Neural progenitor cell (in vitro differentiated cells): Measurements from ENCODE around the gene AURKAIP1. TPM values are rescaled to one million over a fixed set of nuclear protein-coding genes. Genes with fewer than 3 reads are reported as not detected.

ENCODE experiments used
- DNase-seq: peaks from one replicate; pipeline ENCODE4 v3.0.0-alpha.2; 2016; ENCODE audit warnings: low spot score
- H2AFZ ChIP-seq: fragments of 200-600 bp; sonication (generic); replicated peaks from 2 replicates; pipeline ENCODE4 v1.6.1; 2016; ENCODE audit warnings: antibody characterized with exemption
- H3F3A ChIP-seq: fragments of 200-600 bp; sonication (generic); 2 replicates; pipeline ENCODE4 v1.6.1; 2016; ENCODE audit warnings: antibody characterized with exemption, low read depth
- H3K27ac ChIP-seq: fragments of 200-600 bp; sonication (generic); 2 replicates; pipeline ENCODE4 v1.5.1; 2016; ENCODE audit warnings: mild to moderate bottlenecking
- H3K27me3 ChIP-seq: fragments of 200-600 bp; sonication (generic); 2 replicates; pipeline ENCODE4 v1.6.1; 2016; ENCODE audit warnings: mild to moderate bottlenecking, moderate library complexity
- H3K36me3 ChIP-seq: fragments of 200-600 bp; sonication (generic); 2 replicates; pipeline ENCODE4 v1.5.1; 2016
- H3K4me1 ChIP-seq: fragments of 200-600 bp; sonication (generic); 2 replicates; pipeline ENCODE4 v1.6.1; 2016; ENCODE audit warnings: mixed run types
- H3K4me2 ChIP-seq: fragments of 200-600 bp; sonication (generic); 2 replicates; pipeline ENCODE4 v1.6.1; 2016
- H3K4me3 ChIP-seq: fragments of 200-600 bp; sonication (generic); 2 replicates; pipeline ENCODE4 v1.5.1; 2016
- H3K79me2 ChIP-seq: fragments of 200-600 bp; sonication (generic); 2 replicates; pipeline ENCODE4 v1.6.1; 2016; ENCODE audit warnings: low read depth
- H3K9ac ChIP-seq: fragments of 200-600 bp; sonication (generic); 2 replicates; pipeline ENCODE4 v1.6.1; 2016
- H3K9me3 ChIP-seq: fragments of 200-600 bp; sonication (generic); 2 replicates; pipeline ENCODE4 v1.5.1; 2016; ENCODE audit warnings: low read depth
- H4K20me1 ChIP-seq: fragments of 200-600 bp; sonication (generic); 2 replicates; pipeline ENCODE4 v1.6.1; 2016; ENCODE audit warnings: low read depth
- H3K27ac Mint-ChIP-seq: 3 replicates; pipeline ENCODE4 v1.8.0; 2021; ENCODE audit warnings: mixed read lengths
- H3K27me3 Mint-ChIP-seq: 2 replicates; pipeline ENCODE4 v1.8.0; 2022; ENCODE audit warnings: low read depth, mild to moderate bottlenecking, inconsistent platforms, moderate library complexity, mixed read lengths; ENCODE audit not compliant: insufficient read depth
- H3K36me3 Mint-ChIP-seq: 3 replicates; pipeline ENCODE4 v1.8.0; 2021; ENCODE audit warnings: mixed read lengths
- H3K4me1 Mint-ChIP-seq: 3 replicates; pipeline ENCODE4 v1.8.0; 2021; ENCODE audit warnings: mixed read lengths
- H3K4me3 Mint-ChIP-seq: 3 replicates; pipeline ENCODE4 v1.8.0; 2021; ENCODE audit warnings: mild to moderate bottlenecking, moderate library complexity, mixed read lengths
- H3K9me3 Mint-ChIP-seq: 3 replicates; pipeline ENCODE4 v1.8.0; 2020; ENCODE audit warnings: mixed read lengths
- EZH2 ChIP-seq: fragments of 200-600 bp; sonication (generic); IDR thresholded peaks from 2 replicates; pipeline ENCODE4 v1.6.1; 2017; ENCODE audit warnings: antibody characterized with exemption, mild to moderate bottlenecking, moderate library complexity
- EZH2phosphoT487 ChIP-seq: fragments of 200-600 bp; sonication (generic); IDR thresholded peaks from 2 replicates; pipeline ENCODE4 v1.6.1; 2017; ENCODE audit warnings: antibody characterized with exemption
- total RNA-seq: library from RNA; depleted of rRNA; stranded (reverse); fragments of >200 nt; gene quantifications from 2 replicates; pipeline ENCODE4 v1.2.3, GENCODE V29; 2015; ENCODE audit warnings: low replicate concordance
- TF ChIP-seq, protein P1 (sequence below): fragments of 200-600 bp; sonication (generic); IDR thresholded peaks from 2 replicates; pipeline ENCODE4 v1.5.1; 2017; ENCODE audit warnings: antibody characterized with exemption, mild to moderate bottlenecking

The AURKAIP1 gene
- total RNA-seq, 1 donor from 2014 or later: 26.4 TPM

DNA sequence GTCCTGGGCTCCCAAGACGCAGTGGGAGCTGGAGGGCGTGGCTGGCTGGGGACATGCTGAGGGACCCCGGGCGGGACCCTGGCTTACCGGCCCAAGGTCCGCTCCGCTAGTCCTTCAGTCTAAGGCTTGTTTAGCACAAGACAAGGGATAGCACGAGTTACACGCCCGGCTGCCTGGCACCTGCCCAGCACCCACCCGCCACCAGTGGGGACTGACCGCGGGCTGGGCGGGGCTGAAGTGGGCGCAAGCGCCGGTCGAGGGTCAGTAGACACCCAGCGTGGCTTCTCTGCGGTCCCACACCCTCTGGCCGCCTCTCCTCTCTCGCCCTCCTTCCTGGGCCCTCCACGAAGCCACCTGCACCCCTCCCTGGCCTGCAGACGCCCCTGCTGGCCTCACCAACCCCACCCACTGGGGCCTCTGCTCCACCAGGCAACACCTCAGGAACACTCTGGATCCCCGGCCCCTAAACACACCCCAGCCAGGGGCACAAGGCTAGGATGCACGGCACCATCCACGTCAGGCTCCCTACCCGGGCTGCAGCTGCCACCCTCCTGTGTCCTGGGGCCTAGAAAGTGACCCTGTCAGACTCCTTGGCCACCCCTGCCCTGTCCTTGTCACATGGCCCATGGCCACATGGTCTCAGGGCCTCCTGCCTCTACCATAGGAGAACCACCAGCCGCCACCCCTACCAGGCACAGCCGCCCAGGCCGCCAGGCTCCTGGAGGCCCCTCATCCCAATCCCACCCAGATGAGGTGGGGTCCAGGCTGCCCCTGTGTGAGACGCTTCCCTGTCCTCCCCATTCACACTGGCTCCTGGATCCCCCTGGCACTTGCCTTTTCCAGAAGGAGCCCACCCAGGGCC is 37.8 kb downstream of the AURKAIP1 start:
- H3K36me3 ChIP-seq: no peaks in the 10 kb centered on the region
- no peaks in the 10 kb centered on the region for H3K27me3 ChIP-seq
- H3K4me2 ChIP-seq: no peak overlapping the region
- H3F3A ChIP-seq: peaks cover 12% of the 10 kb centered on the region
- H2AFZ ChIP-seq: no peak overlapping the region
- no peak for DNase-seq
- Mint-ChIP-seq H3K4me3 (no peak overlapping the region), H3K36me3 (peaks cover 10% of the 10 kb centered on the region), H3K9me3 (no peaks in the 10 kb centered on the region), H3K27ac (no peak overlapping the region), H3K27me3 (peaks cover 9% of the 10 kb centered on the region), H3K4me1 (no peaks in the 10 kb centered on the region)
- H3K4me3 ChIP-seq: no peak overlapping the region
- H4K20me1 ChIP-seq: peaks cover 48% of the 10 kb centered on the region
- H3K27ac ChIP-seq: no peak overlapping the region
- TF ChIP-seq, protein P1, sequence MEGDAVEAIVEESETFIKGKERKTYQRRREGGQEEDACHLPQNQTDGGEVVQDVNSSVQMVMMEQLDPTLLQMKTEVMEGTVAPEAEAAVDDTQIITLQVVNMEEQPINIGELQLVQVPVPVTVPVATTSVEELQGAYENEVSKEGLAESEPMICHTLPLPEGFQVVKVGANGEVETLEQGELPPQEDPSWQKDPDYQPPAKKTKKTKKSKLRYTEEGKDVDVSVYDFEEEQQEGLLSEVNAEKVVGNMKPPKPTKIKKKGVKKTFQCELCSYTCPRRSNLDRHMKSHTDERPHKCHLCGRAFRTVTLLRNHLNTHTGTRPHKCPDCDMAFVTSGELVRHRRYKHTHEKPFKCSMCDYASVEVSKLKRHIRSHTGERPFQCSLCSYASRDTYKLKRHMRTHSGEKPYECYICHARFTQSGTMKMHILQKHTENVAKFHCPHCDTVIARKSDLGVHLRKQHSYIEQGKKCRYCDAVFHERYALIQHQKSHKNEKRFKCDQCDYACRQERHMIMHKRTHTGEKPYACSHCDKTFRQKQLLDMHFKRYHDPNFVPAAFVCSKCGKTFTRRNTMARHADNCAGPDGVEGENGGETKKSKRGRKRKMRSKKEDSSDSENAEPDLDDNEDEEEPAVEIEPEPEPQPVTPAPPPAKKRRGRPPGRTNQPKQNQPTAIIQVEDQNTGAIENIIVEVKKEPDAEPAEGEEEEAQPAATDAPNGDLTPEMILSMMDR: no peak
- TF ChIP-seq EZH2phosphoT487 (no peak), EZH2 (no peak)
- H3K9ac ChIP-seq: no peak overlapping the region
- no peaks in the 10 kb centered on the region for H3K9me3 ChIP-seq
- H3K4me1 ChIP-seq: no peaks in the 10 kb centered on the region
- no peaks in the 10 kb centered on the region for H3K79me2 ChIP-seq

DNA sequence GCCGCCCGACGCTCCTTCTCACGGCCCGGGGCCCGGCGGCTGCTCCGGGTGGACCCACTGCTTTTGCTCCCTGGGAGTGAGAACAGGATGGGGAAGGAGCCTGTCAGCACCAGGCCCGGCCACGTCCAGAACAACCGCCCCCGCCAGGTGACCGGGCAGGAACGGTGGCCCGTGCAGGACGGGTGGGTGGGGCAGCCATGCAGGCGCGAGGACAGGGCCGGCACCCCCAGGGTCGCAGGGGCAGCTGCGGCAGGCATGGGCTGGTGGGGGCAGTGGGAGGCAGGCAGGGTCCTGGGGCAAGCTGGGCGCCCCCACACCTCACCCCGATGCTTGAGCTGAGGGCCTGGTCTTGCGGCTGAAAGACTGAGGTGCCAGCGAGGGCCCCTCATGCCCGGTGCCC is 38.6 kb downstream of the AURKAIP1 start:
- H3K4me1 ChIP-seq: no peaks in the 10 kb centered on the region
- peaks cover 12% of the 10 kb centered on the region for H3F3A ChIP-seq
- no peaks in the 10 kb centered on the region for H3K4me1 Mint-ChIP-seq
- H3K27me3 ChIP-seq: no peaks in the 10 kb centered on the region
- DNase-seq: no peak
- TF ChIP-seq EZH2 (no peak), EZH2phosphoT487 (no peak)
- TF ChIP-seq, protein P1: no peak
- no peak overlapping the region for H3K4me3 ChIP-seq
- H3K27me3 Mint-ChIP-seq: peaks cover 9% of the 10 kb centered on the region
- H3K27ac ChIP-seq: no peak overlapping the region
- no peak overlapping the region for H3K4me3 Mint-ChIP-seq
- no peaks in the 10 kb centered on the region for H3K79me2 ChIP-seq
- no peaks in the 10 kb centered on the region for H3K9me3 ChIP-seq
- peaks cover 9% of the 10 kb centered on the region for H3K36me3 Mint-ChIP-seq
- H3K9ac ChIP-seq: no peak overlapping the region
- peaks cover 54% of the 10 kb centered on the region for H4K20me1 ChIP-seq
- H3K36me3 ChIP-seq: no peaks in the 10 kb centered on the region
- no peak overlapping the region for H2AFZ ChIP-seq
- H3K27ac Mint-ChIP-seq: no peak overlapping the region
- no peaks in the 10 kb centered on the region for H3K9me3 Mint-ChIP-seq
- no peak overlapping the region for H3K4me2 ChIP-seq

DNA sequence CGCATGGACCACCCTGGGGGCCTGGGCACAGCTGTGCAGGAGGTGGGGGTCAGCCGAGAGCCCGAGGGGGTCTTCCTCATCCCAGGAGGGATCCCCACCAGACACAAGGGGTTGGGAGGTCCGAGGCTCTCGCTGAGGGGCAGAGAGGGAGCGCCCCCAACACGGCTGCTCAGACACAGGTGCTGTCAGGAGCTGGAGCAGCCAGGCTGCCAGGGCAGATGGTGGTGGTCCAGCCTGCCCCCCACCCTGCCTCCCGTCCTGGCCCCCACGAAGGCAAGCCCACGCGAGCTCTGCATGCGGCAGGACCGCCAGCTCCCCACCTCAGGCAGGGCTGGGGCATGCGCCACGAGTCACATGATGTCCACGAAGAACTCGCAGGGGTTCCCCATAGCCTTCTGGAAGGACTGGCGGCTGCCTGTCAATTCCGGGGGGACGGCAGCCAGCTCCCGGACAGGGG is 39.2 kb downstream of the AURKAIP1 start:
- Histone ChIP-seq H3K9ac (no peak overlapping the region), H3K27me3 (no peaks in the 10 kb centered on the region), H4K20me1 (peaks cover 59% of the 10 kb centered on the region), H3K4me3 (no peak overlapping the region), H3F3A (peaks cover 7% of the 10 kb centered on the region), H3K4me1 (no peaks in the 10 kb centered on the region), H3K9me3 (no peaks in the 10 kb centered on the region), H3K36me3 (no peaks in the 10 kb centered on the region), H2AFZ (no peak overlapping the region), H3K4me2 (no peak overlapping the region), H3K79me2 (no peaks in the 10 kb centered on the region), H3K27ac (no peak overlapping the region)
- DNase-seq: no peak
- peaks cover 13% of the 10 kb centered on the region for H3K27me3 Mint-ChIP-seq
- no peak overlapping the region for H3K27ac Mint-ChIP-seq
- TF ChIP-seq EZH2: no peak
- TF ChIP-seq, protein P1: no peak
- H3K4me3 Mint-ChIP-seq: no peak overlapping the region
- H3K9me3 Mint-ChIP-seq: no peaks in the 10 kb centered on the region
- no peaks in the 10 kb centered on the region for H3K4me1 Mint-ChIP-seq
- H3K36me3 Mint-ChIP-seq: peaks cover 3% of the 10 kb centered on the region
